Trophoblast cell (in vitro differentiated cells and primary cell): ENCODE measurements around the gene RAD51B.

Experiments used
- DNase-seq, 2 donors: peaks; one replicate each; pipeline ENCODE4 v3.0.0-alpha.2; 2016
- H2AFZ ChIP-seq: 2 replicates; pipeline ENCODE4 v1.6.1; 2013; ENCODE audit warnings: low read length, moderate library complexity, mild to moderate bottlenecking; ENCODE audit not compliant: insufficient read depth, poor library complexity
- H2AK5ac ChIP-seq: 2 replicates; pipeline ENCODE4 v1.6.1; 2013; ENCODE audit warnings: mild to moderate bottlenecking, low read length
- H2BK120ac ChIP-seq: 2 replicates; pipeline ENCODE4 v1.6.1; 2013; ENCODE audit warnings: low read length, mild to moderate bottlenecking, moderate library complexity; ENCODE audit not compliant: insufficient read depth, poor library complexity
- H2BK12ac ChIP-seq: 2 replicates; pipeline ENCODE4 v1.6.1; 2013; ENCODE audit warnings: mild to moderate bottlenecking, low read length, moderate library complexity
- H2BK5ac ChIP-seq: 2 replicates; pipeline ENCODE4 v1.6.1; 2013; ENCODE audit warnings: low read length, low read depth, moderate library complexity, mild to moderate bottlenecking; ENCODE audit not compliant: poor library complexity
- H3K14ac ChIP-seq: 2 replicates; pipeline ENCODE4 v1.6.1; 2013; ENCODE audit warnings: mild to moderate bottlenecking, low read length
- H3K18ac ChIP-seq: 2 replicates; pipeline ENCODE4 v1.6.1; 2013; ENCODE audit warnings: mild to moderate bottlenecking, low read length
- H3K23ac ChIP-seq: 2 replicates; pipeline ENCODE4 v1.6.1; 2013; ENCODE audit warnings: low read length
- H3K27ac ChIP-seq: 2 replicates; pipeline ENCODE4 v1.5.1; 2013; ENCODE audit warnings: low read depth, mild to moderate bottlenecking, inconsistent platforms, low read length, moderate library complexity
- H3K27me3 ChIP-seq: 2 replicates; pipeline ENCODE4 v1.6.1; 2013; ENCODE audit warnings: inconsistent platforms, mild to moderate bottlenecking, low read length, moderate library complexity; ENCODE audit not compliant: insufficient read depth
- H3K36me3 ChIP-seq, 2 experiments: 1 replicate in 1 of 2; 2 replicates in 1 of 2; pipeline ENCODE4 v1.6.1; 2013; ENCODE audit warnings: low read length in 2 of 2, mild to moderate bottlenecking in 2 of 2, moderate library complexity in 1 of 2; ENCODE audit not compliant: insufficient read depth in 2 of 2, control insufficient read depth in 1 of 2
- H3K4ac ChIP-seq: 2 replicates; pipeline ENCODE4 v1.6.1; 2013; ENCODE audit warnings: low read depth, mild to moderate bottlenecking, low read length, moderate library complexity
- H3K4me1 ChIP-seq, 2 experiments: 1 replicate in 1 of 2; 2 replicates in 1 of 2; pipeline ENCODE4 v1.6.1; 2013; ENCODE audit warnings: low read length in 2 of 2, mild to moderate bottlenecking in 2 of 2, moderate library complexity in 1 of 2; ENCODE audit not compliant: insufficient read depth in 2 of 2, control insufficient read depth in 1 of 2
- H3K4me2 ChIP-seq: 2 replicates; pipeline ENCODE4 v1.6.1; 2013; ENCODE audit warnings: inconsistent platforms, mild to moderate bottlenecking, low read length, moderate library complexity
- H3K4me3 ChIP-seq: 2 replicates; pipeline ENCODE4 v1.5.1; 2013; ENCODE audit warnings: mild to moderate bottlenecking, low read depth, low read length, inconsistent platforms
- H3K79me1 ChIP-seq: one replicate; pipeline ENCODE4 v1.6.1; 2013; ENCODE audit warnings: low read length
- H3K79me2 ChIP-seq: 2 replicates; pipeline ENCODE4 v1.6.1; 2013; ENCODE audit warnings: low read length, mild to moderate bottlenecking; ENCODE audit not compliant: control insufficient read depth, insufficient read depth, poor library complexity
- H3K9ac ChIP-seq: 2 replicates; pipeline ENCODE4 v1.6.1; 2013; ENCODE audit warnings: mild to moderate bottlenecking, low read length
- H3K9me3 ChIP-seq: 2 replicates; pipeline ENCODE4 v1.6.1; 2013; ENCODE audit warnings: low read depth, mild to moderate bottlenecking, control low read depth, inconsistent platforms, low read length; ENCODE audit not compliant: insufficient read depth
- H4K12ac ChIP-seq: 2 replicates; pipeline ENCODE4 v1.6.1; 2013; ENCODE audit warnings: low read depth, mild to moderate bottlenecking, low read length, moderate library complexity
- H4K8ac ChIP-seq: 2 replicates; pipeline ENCODE4 v1.6.1; 2013; ENCODE audit warnings: low read depth, mild to moderate bottlenecking, low read length, moderate library complexity
- H4K91ac ChIP-seq: one replicate; pipeline ENCODE4 v1.6.1; 2013; ENCODE audit warnings: low read depth, mild to moderate bottlenecking, low read length, moderate library complexity
- WGBS: extraction: QIAGEN DNeasy Blood & Tissue Kit; methylation state at CpG from one replicate; pipeline ENCODE4 v1.1.7; 2013; ENCODE audit warnings: missing lambda C conversion rate; ENCODE audit not compliant: insufficient read length, insufficient coverage; ENCODE audit errors: extremely low coverage; 5-methylcytosine and 5-hydroxymethylcytosine counted together

Gene RAD51B

DNA sequence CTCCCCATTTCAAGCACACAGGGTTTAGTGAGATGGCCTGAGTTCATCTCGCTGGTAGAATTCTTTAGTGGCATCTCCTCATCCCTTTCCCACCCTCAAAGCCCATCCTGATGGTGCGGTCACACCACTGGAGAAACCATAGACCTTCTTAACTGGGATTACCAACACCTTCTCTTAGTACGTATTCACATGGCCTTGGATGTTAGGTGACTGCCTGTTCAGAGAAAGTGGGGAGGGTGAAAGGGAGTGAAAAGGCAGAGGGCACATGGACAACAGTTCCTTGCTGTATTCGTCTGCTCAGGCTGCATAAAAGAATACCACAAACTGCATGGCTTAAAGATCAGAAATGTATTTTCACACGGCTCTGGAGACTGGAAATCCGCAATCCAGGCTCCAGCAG lies 667.2 kb downstream of the RAD51B start:
- Histone ChIP-seq H3K79me2 (no peaks in the 10 kb centered on the region), H4K8ac (no peak overlapping the region), H2BK120ac (peak overlapping the region; percentile 35), H3K9ac (no peak overlapping the region), H3K4me3 (no peak overlapping the region), H3K36me3 (no peaks in the 10 kb centered on the region), H3K4ac (no peak overlapping the region), H3K9me3 (no peaks in the 10 kb centered on the region), H2AFZ (no peak overlapping the region), H3K23ac (no peak overlapping the region), H3K4me2 (no peak overlapping the region), H4K91ac (peak overlapping the region; percentile 45), H2BK5ac (no peak overlapping the region), H2AK5ac (peak overlapping the region; percentile 91), H3K18ac (no peak overlapping the region), H3K14ac (peak overlapping the region; percentile 6), H3K27ac (no peak overlapping the region), H2BK12ac (peak overlapping the region; percentile 92), H3K4me1 (peaks cover 15 to 22% of the 10 kb centered on the region in 2 experiments), H4K12ac (no peak overlapping the region), H3K27me3 (no peaks in the 10 kb centered on the region), H3K79me1 (peaks cover 23% of the 10 kb centered on the region)
- DNase-seq = no peak
- WGBS = no CpG with 5 or more reads among the region's 6 CpGs

DNA sequence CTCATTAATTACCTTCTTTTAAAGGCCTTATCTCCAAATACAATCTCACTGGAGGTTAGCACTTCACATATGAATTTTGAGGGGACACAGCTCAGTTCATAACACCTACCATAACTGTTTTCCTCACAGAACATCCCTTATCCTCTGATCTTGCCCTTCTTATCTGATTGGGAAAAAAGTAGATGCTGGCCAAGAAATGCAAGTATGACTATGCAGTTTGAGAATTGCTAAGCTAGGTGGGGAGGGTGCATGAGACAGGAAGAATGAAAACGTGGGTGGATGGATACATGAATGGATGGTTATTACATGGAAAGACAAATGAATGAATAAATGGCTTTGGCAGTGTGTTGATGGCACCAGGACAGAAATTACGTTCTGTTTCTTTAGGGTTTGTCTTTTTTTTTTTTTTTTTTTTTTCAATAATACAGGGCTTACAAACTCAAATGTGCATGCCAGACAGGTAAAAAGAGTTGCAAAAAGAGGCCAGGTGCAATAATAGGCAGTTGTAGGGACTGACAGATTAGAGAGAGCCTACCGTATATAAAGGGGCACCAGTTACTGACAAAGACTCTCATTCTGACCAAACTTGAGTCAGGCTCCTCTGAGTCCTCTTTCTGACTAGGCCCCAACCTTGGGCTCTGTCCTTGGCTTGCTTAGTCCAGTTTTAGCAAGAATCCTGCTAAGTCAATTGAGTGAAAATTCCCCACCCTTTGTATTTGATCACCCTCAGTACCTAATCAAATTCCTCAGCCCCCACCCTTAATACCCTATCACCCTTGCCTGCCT lies 668.4 kb downstream of the RAD51B start:
- H3K27ac ChIP-seq = no peak overlapping the region
- peak overlapping the region; percentile 10 for H2BK12ac ChIP-seq
- H4K8ac ChIP-seq = no peak overlapping the region
- no peak overlapping the region for H3K18ac ChIP-seq
- peak; percentile 35 to 88 for DNase-seq
- H3K79me1 ChIP-seq = peaks cover 20% of the 10 kb centered on the region
- no peak overlapping the region for H3K9ac ChIP-seq
- H3K27me3 ChIP-seq = no peaks in the 10 kb centered on the region
- H2AK5ac ChIP-seq = peak overlapping the region; percentile 35
- peaks cover 12 to 20% of the 10 kb centered on the region in 2 experiments for H3K4me1 ChIP-seq
- no peak overlapping the region for H2BK5ac ChIP-seq
- no peak overlapping the region for H4K12ac ChIP-seq
- H4K91ac ChIP-seq = no peak overlapping the region
- H2BK120ac ChIP-seq = peak overlapping the region; percentile 30
- WGBS = no CpG with 5 or more reads among the region's 3 CpGs
- H3K23ac ChIP-seq = no peak overlapping the region
- no peaks in the 10 kb centered on the region for H3K36me3 ChIP-seq
- H3K4ac ChIP-seq = no peak overlapping the region
- H3K4me3 ChIP-seq = no peak overlapping the region
- H3K79me2 ChIP-seq = no peaks in the 10 kb centered on the region
- no peaks in the 10 kb centered on the region for H3K9me3 ChIP-seq
- no peak overlapping the region for H3K14ac ChIP-seq
- H3K4me2 ChIP-seq = no peak overlapping the region
- no peak overlapping the region for H2AFZ ChIP-seq

DNA sequence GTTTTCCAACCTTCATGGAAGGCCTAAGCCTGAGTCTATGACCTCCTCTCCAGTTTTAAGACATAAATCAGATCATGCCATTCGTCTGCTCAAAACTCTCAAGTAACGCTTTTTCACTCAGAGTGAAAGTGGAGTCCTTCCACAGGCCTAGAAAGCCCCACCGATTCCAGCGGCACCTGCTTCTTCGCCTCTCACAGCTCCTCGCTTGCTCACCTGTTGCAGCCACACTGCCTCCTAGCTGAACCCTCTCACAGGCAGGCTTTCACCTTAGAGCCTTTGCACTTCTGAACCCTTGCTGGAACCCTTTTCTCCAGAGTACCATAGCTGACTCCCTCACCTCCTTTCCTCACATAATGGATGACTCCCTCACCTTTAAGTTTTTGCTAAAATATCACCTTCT lies 672.2 kb downstream of the RAD51B start:
- H3K4me2 ChIP-seq = no peak overlapping the region
- H4K91ac ChIP-seq = peak overlapping the region; percentile 31
- H4K12ac ChIP-seq = no peak overlapping the region
- no peak overlapping the region for H3K23ac ChIP-seq
- H2AK5ac ChIP-seq = no peak overlapping the region
- H3K27me3 ChIP-seq = no peaks in the 10 kb centered on the region
- no peak overlapping the region for H2AFZ ChIP-seq
- H3K4me1 ChIP-seq = peaks cover 3 to 7% of the 10 kb centered on the region in 2 experiments
- H3K18ac ChIP-seq = no peak overlapping the region
- H3K4me3 ChIP-seq = no peak overlapping the region
- no peak overlapping the region for H2BK120ac ChIP-seq
- H4K8ac ChIP-seq = no peak overlapping the region
- H3K4ac ChIP-seq = no peak overlapping the region
- H2BK12ac ChIP-seq = peak overlapping the region; percentile 23
- H3K79me1 ChIP-seq = peaks cover 6% of the 10 kb centered on the region
- no CpG with 5 or more reads among the region's 6 CpGs for WGBS
- no peak overlapping the region for H2BK5ac ChIP-seq
- no peak overlapping the region for H3K27ac ChIP-seq
- H3K36me3 ChIP-seq = no peaks in the 10 kb centered on the region
- H3K14ac ChIP-seq = no peak overlapping the region
- H3K79me2 ChIP-seq = no peaks in the 10 kb centered on the region
- no peaks in the 10 kb centered on the region for H3K9me3 ChIP-seq
- no peak for DNase-seq
- H3K9ac ChIP-seq = no peak overlapping the region

DNA sequence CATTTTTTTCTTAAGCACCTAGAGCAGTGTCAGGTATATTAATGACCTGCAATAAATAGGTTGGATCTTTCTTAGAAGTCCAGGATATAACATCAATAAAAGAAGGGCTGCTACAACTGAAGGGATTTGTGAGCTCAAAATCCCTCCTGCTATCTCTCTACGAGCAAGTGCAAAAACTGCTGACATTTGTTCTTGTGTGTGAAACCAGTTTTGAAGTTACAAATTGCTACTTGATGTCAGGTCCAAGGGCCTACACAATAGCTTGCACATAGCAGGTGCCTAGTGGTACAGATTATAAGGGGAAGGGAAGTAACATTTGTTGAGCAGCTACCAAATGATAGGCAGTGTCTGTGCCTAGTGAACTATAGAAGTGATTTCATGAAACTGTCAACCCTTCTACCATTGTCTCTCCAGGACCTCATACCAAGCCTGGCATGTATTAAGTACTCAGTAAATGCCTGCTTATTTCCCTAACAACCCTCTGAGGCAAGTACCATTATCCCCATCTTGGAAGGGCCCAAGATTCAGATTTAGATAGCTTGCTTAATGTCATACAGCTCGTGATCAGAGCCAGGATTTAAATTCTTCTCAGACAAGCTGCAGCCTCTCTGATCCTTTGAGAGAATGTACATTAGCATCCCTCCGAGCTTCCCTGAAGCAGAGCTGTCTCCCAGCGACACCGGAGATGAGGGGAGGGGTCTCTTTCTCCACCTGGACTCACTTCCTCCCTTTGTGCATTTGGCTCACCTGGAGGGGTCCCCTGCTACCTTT lies 673.0 kb downstream of the RAD51B start:
- Histone ChIP-seq H3K9me3 (no peaks in the 10 kb centered on the region), H3K27ac (no peak overlapping the region), H3K4me2 (no peak overlapping the region), H4K91ac (peak overlapping the region; percentile 12), H2BK120ac (no peak overlapping the region), H3K36me3 (no peaks in the 10 kb centered on the region), H3K79me1 (peaks cover 5% of the 10 kb centered on the region), H3K4me1 (peaks cover 3 to 5% of the 10 kb centered on the region in 2 experiments), H3K79me2 (no peaks in the 10 kb centered on the region), H4K8ac (no peak overlapping the region), H3K18ac (no peak overlapping the region), H3K23ac (no peak overlapping the region), H4K12ac (no peak overlapping the region), H2AFZ (no peak overlapping the region), H3K4ac (no peak overlapping the region), H3K9ac (no peak overlapping the region), H3K14ac (no peak overlapping the region), H2BK5ac (no peak overlapping the region), H3K27me3 (no peaks in the 10 kb centered on the region), H2AK5ac (no peak overlapping the region), H3K4me3 (no peak overlapping the region), H2BK12ac (no peak overlapping the region)
- no peak for DNase-seq
- no CpG with 5 or more reads among the region's 5 CpGs for WGBS
